BE2C (cell line): Measurements from ENCODE around the gene MTMR2. TPM values are rescaled to one million over a fixed set of nuclear protein-coding genes. Genes with fewer than 3 reads are reported as not detected.

Source experiments
- DNase-seq: peaks from one replicate; pipeline ENCODE4 v3.0.0-alpha.2; 2020
- H3K27me3 ChIP-seq: fragments of 250-450 bp; sonication (Bioruptor Pico); 2 replicates; pipeline ENCODE4 v1.5.1; 2020; ENCODE audit warnings: mild to moderate bottlenecking
- H3K36me3 ChIP-seq: fragments of 250-450 bp; sonication (Bioruptor Pico); 2 replicates; pipeline ENCODE4 v1.5.1; 2020; ENCODE audit warnings: mild to moderate bottlenecking
- H3K4me1 ChIP-seq: fragments of 250-450 bp; sonication (Bioruptor Pico); 2 replicates; pipeline ENCODE4 v1.5.1; 2020
- H3K4me3 ChIP-seq: 2 replicates; pipeline ENCODE4 v1.5.1; 2011; ENCODE audit warnings: low read depth, low read length
- H3K9me3 ChIP-seq: fragments of 250-450 bp; sonication (Bioruptor Pico); 2 replicates; pipeline ENCODE4 v1.5.1; 2020
- CTCF ChIP-seq: IDR thresholded peaks from 2 replicates; pipeline ENCODE4 v1.5.1; 2012; ENCODE audit warnings: mild to moderate bottlenecking, low read depth, low read length
- polyA plus RNA-seq: library from polyadenylated mRNA; unstranded; fragments of >200 nt; gene quantifications from one replicate; pipeline ENCODE4 v1.2.1, GENCODE V29; 2012; ENCODE audit warnings: low read depth, missing spikeins; ENCODE audit not compliant: insufficient read length, insufficient read depth

The MTMR2 gene
- 36.6 TPM for polyA plus RNA-seq

- H3K4me3 ChIP-seq, result peak within 1 kb of the TSS; percentile 89
- no peaks in the 10 kb centered on the region for H3K36me3 ChIP-seq
- no peaks in the 10 kb centered on the region for H3K9me3 ChIP-seq
- peak; percentile 88 for DNase-seq
- no peaks in the 10 kb centered on the region for H3K27me3 ChIP-seq
- H3K4me1 ChIP-seq, result 0 out of 2 replicates have a peak, but pooled peaks cover 5% of the 10 kb centered on the region
- no peak for TF ChIP-seq CTCF
Observed at GRCh38 chr11:95923728-95924413, at the start of gene MTMR2. TSS of gene MTMR2 (minus strand) at chr11:95924107. CDS start at chr11:95923954, 153 bp downstream.

GRCh38 chr11:95972060-95972459 is 48.2 kb upstream of the MTMR2 start:
- DNase-seq, result no peak
- Histone ChIP-seq H3K4me3 (no peak overlapping the region), H3K4me1 (no peaks in the 10 kb centered on the region), H3K9me3 (no peaks in the 10 kb centered on the region), H3K36me3 (no peaks in the 10 kb centered on the region), H3K27me3 (no peaks in the 10 kb centered on the region)
- no peak for TF ChIP-seq CTCF

GRCh38 chr11:95968585-95968984 is 44.7 kb upstream of the MTMR2 start:
- H3K4me3 ChIP-seq, result no peak overlapping the region
- H3K9me3 ChIP-seq, result no peaks in the 10 kb centered on the region
- peak; percentile 58 for TF ChIP-seq CTCF
- no peaks in the 10 kb centered on the region for H3K4me1 ChIP-seq
- H3K27me3 ChIP-seq, result no peaks in the 10 kb centered on the region
- no peaks in the 10 kb centered on the region for H3K36me3 ChIP-seq
- no peak for DNase-seq

GRCh38 chr11:95964281-95964680 is 40.4 kb upstream of the MTMR2 start:
- Histone ChIP-seq H3K36me3 (no peaks in the 10 kb centered on the region), H3K4me1 (no peaks in the 10 kb centered on the region), H3K9me3 (no peaks in the 10 kb centered on the region), H3K27me3 (no peaks in the 10 kb centered on the region), H3K4me3 (no peak overlapping the region)
- no peak for TF ChIP-seq CTCF
- DNase-seq, result no peak

GRCh38 chr11:95961758-95962157 is 37.9 kb upstream of the MTMR2 start:
- H3K4me3 ChIP-seq, result no peak overlapping the region
- no peak for TF ChIP-seq CTCF
- no peaks in the 10 kb centered on the region for H3K36me3 ChIP-seq
- DNase-seq, result no peak
- no peaks in the 10 kb centered on the region for H3K27me3 ChIP-seq
- no peaks in the 10 kb centered on the region for H3K9me3 ChIP-seq
- no peaks in the 10 kb centered on the region for H3K4me1 ChIP-seq

GRCh38 chr11:95950905-95951304 is 27.0 kb upstream of the MTMR2 start:
- no peak for TF ChIP-seq CTCF
- Histone ChIP-seq H3K4me1 (no peaks in the 10 kb centered on the region), H3K4me3 (no peak overlapping the region), H3K36me3 (no peaks in the 10 kb centered on the region), H3K9me3 (no peaks in the 10 kb centered on the region), H3K27me3 (no peaks in the 10 kb centered on the region)
- no peak for DNase-seq
